GM12878 (cell line): ENCODE results near the gene TBC1D1.

ENCODE experiments used
- BACH1 ChIP-seq: fragments of 450-650 bp; IDR thresholded peaks from 2 replicates; pipeline ENCODE4 v1.6.1; 2017; ENCODE audit warnings: mild to moderate bottlenecking, borderline replicate concordance
- ESRRA ChIP-seq: IDR thresholded peaks from 2 replicates; pipeline ENCODE4 v1.6.1; 2012; ENCODE audit warnings: mild to moderate bottlenecking, low read length, improper control_type of control experiment
- JUNB ChIP-seq: IDR thresholded peaks from 2 replicates; pipeline ENCODE4 v1.6.1; 2016; ENCODE audit warnings: antibody characterized with exemption, mild to moderate bottlenecking
- POLR2AphosphoS5 ChIP-seq: IDR thresholded peaks from 2 replicates; pipeline ENCODE4 v1.6.1; 2011; ENCODE audit warnings: mild to moderate bottlenecking, low read length, inconsistent platforms
- RCOR1 ChIP-seq: conservative IDR thresholded peaks from 2 replicates; pipeline ENCODE4 v1.6.1; 2012; ENCODE audit warnings: low read depth, low read length, improper control_type of control experiment
- ZNF24 ChIP-seq: fragments of 450-650 bp; IDR thresholded peaks from 2 replicates; pipeline ENCODE4 v1.6.1; 2017; ENCODE audit warnings: antibody characterized with exemption, mild to moderate bottlenecking
- TF ChIP-seq, protein P1 (sequence below), 3 experiments: IDR thresholded peaks in 2 of 3; conservative IDR thresholded peaks in 1 of 3; 2 replicates each; pipeline ENCODE4 v1.5.1; 2011; ENCODE audit warnings: low read depth in 3 of 3, low read length in 3 of 3, mild to moderate bottlenecking in 3 of 3, control low read depth in 2 of 3, moderate library complexity in 2 of 3, inconsistent platforms in 1 of 3, mixed read lengths in 1 of 3; ENCODE audit not compliant: control insufficient read depth in 2 of 3, insufficient read depth in 1 of 3; ENCODE audit errors: extremely low read depth in 1 of 3
- TF ChIP-seq, protein P2 (sequence below): IDR thresholded peaks from 2 replicates; pipeline ENCODE4 v1.6.1; 2012; ENCODE audit warnings: low read depth, low read length, improper control_type of control experiment
- TF ChIP-seq, protein P3 (sequence below): fragments of 450-650 bp; IDR thresholded peaks from 2 replicates; pipeline ENCODE4 v1.6.1; 2017; ENCODE audit warnings: borderline replicate concordance
- TF ChIP-seq, protein P4 (sequence below): IDR thresholded peaks from 2 replicates; pipeline ENCODE4 v1.6.1; 2012; ENCODE audit warnings: low read depth, low read length, improper control_type of control experiment

DNA sequence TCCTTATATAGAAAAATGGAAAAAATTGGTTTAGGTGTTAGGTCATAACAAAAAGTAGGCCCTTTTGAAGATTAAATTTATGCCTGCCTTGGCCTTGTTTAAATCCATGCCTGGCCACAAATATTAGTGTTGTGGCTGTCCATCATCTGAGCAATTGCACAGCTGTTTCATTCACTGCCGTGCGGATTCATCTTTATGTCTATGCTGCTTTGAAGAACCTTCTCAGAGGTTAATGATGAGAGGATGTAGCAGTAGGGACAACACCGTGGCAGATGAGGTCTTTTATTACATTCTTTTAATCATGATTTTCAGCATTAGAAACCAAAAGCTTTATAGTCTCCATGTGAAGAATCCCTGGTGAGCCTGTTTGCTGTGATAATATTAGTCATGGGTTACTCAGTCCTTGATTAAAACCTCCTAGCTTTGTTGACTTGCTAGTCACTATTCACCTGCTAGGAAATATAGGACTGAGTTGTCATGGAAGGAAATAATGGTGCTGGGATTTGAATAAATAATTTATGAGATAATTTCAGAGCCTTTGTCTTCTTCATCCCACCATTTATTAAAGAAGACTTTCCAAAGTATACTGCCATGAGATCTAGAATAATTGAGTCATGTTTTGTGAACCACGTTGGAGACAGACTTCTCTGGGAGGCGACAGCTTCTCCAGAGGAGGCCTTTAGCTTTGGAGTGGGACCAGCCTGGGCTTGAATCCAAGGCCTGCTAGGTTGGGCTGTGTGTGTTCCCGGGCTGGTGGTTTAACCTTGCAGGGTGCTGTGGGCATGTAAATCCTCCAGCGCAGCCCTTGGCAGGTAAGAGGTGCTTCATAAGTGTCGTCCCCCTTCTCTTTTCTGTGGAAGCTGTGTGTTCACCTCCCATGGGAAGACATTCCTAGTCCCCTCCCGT, 122.8 kb downstream of the TBC1D1 start:
- TF ChIP-seq, protein P1, sequence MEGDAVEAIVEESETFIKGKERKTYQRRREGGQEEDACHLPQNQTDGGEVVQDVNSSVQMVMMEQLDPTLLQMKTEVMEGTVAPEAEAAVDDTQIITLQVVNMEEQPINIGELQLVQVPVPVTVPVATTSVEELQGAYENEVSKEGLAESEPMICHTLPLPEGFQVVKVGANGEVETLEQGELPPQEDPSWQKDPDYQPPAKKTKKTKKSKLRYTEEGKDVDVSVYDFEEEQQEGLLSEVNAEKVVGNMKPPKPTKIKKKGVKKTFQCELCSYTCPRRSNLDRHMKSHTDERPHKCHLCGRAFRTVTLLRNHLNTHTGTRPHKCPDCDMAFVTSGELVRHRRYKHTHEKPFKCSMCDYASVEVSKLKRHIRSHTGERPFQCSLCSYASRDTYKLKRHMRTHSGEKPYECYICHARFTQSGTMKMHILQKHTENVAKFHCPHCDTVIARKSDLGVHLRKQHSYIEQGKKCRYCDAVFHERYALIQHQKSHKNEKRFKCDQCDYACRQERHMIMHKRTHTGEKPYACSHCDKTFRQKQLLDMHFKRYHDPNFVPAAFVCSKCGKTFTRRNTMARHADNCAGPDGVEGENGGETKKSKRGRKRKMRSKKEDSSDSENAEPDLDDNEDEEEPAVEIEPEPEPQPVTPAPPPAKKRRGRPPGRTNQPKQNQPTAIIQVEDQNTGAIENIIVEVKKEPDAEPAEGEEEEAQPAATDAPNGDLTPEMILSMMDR (IDR thresholded peaks at IDR 0.05 in 2 of 3, conservative IDR thresholded peaks at IDR 0.05 in 1 of 3; ENCODE audit: control insufficient read depth in 2 of 3, extremely low read depth in 1 of 3, insufficient read depth in 1 of 3, low read depth in 3 of 3, low read length in 3 of 3): no peak
- TF ChIP-seq, protein P2, sequence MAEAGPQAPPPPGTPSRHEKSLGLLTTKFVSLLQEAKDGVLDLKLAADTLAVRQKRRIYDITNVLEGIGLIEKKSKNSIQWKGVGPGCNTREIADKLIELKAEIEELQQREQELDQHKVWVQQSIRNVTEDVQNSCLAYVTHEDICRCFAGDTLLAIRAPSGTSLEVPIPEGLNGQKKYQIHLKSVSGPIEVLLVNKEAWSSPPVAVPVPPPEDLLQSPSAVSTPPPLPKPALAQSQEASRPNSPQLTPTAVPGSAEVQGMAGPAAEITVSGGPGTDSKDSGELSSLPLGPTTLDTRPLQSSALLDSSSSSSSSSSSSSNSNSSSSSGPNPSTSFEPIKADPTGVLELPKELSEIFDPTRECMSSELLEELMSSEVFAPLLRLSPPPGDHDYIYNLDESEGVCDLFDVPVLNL: no peak
- TF ChIP-seq POLR2AphosphoS5: no peak
- no peak for TF ChIP-seq RCOR1
- no peak for TF ChIP-seq JUNB
- TF ChIP-seq ZNF24: no peak
- no peak for TF ChIP-seq ESRRA
- TF ChIP-seq BACH1: no peak
- TF ChIP-seq, protein P3, sequence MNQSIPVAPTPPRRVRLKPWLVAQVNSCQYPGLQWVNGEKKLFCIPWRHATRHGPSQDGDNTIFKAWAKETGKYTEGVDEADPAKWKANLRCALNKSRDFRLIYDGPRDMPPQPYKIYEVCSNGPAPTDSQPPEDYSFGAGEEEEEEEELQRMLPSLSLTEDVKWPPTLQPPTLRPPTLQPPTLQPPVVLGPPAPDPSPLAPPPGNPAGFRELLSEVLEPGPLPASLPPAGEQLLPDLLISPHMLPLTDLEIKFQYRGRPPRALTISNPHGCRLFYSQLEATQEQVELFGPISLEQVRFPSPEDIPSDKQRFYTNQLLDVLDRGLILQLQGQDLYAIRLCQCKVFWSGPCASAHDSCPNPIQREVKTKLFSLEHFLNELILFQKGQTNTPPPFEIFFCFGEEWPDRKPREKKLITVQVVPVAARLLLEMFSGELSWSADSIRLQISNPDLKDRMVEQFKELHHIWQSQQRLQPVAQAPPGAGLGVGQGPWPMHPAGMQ: no peak
- TF ChIP-seq, protein P4, sequence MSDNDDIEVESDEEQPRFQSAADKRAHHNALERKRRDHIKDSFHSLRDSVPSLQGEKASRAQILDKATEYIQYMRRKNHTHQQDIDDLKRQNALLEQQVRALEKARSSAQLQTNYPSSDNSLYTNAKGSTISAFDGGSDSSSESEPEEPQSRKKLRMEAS: no peak
